Mesodermal cell (in vitro differentiated cells): ENCODE data around the gene SERTAD2.
A peak's percentile ranks its signal among the peaks of the same experiment; 100 is the strongest.

Experiments used
- H3K27ac ChIP-seq: 2 replicates; pipeline ENCODE4 v1.7.0; 2013; ENCODE audit warnings: mild to moderate bottlenecking, low read depth, low read length, moderate library complexity; ENCODE audit not compliant: severe bottlenecking
- H3K36me3 ChIP-seq: 2 replicates; pipeline ENCODE4 v1.7.1; 2013; ENCODE audit warnings: mild to moderate bottlenecking, low read length, moderate library complexity; ENCODE audit not compliant: control insufficient read depth, insufficient read depth
- H3K4me1 ChIP-seq: one replicate; pipeline ENCODE4 v1.7.1; 2013; ENCODE audit warnings: mild to moderate bottlenecking, low read length; ENCODE audit not compliant: insufficient read depth, control insufficient read depth, poor library complexity, severe bottlenecking
- H3K4me3 ChIP-seq: 2 replicates; pipeline ENCODE4 v1.7.0; 2013; ENCODE audit warnings: low read length, control low read depth, mild to moderate bottlenecking; ENCODE audit not compliant: insufficient read depth, poor library complexity, severe bottlenecking; ENCODE audit errors: extremely low read depth
- H3K9me3 ChIP-seq: 2 replicates; pipeline ENCODE4 v1.7.1; 2013; ENCODE audit warnings: mild to moderate bottlenecking, low read length, moderate library complexity; ENCODE audit not compliant: control insufficient read depth
- WGBS, 2 experiments: methylation state at CpG; one replicate each; pipeline ENCODE4 v1.1.5; 2013; ENCODE audit warnings: missing lambda C conversion rate in 2 of 2; ENCODE audit not compliant: insufficient coverage in 2 of 2; 5-methylcytosine and 5-hydroxymethylcytosine counted together

SERTAD2 gene

DNA sequence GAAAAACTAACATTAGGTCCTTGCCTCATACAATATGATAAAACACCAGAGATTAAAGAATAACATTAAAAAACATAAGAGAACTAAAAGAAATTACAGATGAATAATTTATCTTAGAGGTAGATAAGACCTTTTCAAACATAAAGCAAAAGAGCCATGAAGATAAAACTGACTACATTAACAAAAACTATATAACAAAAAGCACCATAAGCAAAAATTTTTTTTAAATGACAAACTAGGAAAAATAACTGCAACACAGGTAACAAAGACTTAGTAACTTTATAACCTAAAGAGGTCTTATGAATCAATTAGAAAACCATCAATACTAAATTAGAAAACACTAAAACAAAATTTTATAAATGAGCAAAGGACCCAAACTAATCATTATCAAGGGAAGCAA lies 16.3 kb upstream of the SERTAD2 start:
- no peak overlapping the region for H3K4me3 ChIP-seq
- H3K27ac ChIP-seq: no peak overlapping the region
- no peaks in the 10 kb centered on the region for H3K36me3 ChIP-seq
- no peaks in the 10 kb centered on the region for H3K9me3 ChIP-seq
- H3K4me1 ChIP-seq: peaks cover 20% of the 10 kb centered on the region

DNA sequence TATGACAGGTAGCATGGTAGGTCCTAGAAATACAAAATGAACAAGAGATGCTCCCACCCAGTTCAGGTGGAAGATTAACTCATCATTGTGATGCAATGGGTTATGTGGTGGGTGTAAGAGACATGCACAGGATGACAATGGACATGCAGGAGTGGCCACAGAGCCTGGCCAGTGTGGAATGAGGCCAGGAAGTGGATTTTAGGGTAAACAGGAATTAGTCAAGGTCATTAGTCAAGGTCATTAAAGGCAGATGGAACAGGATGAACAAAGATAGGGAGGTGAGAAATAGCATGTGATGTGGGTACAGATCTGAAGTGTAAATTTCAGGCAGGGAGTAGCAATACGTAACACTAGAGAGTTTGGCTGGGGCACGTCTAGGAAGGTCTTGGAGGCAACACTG lies 15.6 kb upstream of the SERTAD2 start:
- H3K9me3 ChIP-seq: no peaks in the 10 kb centered on the region
- no peak overlapping the region for H3K4me3 ChIP-seq
- 67 to 86% methylated on average over 1 of the region's 2 CpGs for WGBS, 2 experiments
- no peaks in the 10 kb centered on the region for H3K36me3 ChIP-seq
- H3K4me1 ChIP-seq: peaks cover 20% of the 10 kb centered on the region
- H3K27ac ChIP-seq: no peak overlapping the region

DNA sequence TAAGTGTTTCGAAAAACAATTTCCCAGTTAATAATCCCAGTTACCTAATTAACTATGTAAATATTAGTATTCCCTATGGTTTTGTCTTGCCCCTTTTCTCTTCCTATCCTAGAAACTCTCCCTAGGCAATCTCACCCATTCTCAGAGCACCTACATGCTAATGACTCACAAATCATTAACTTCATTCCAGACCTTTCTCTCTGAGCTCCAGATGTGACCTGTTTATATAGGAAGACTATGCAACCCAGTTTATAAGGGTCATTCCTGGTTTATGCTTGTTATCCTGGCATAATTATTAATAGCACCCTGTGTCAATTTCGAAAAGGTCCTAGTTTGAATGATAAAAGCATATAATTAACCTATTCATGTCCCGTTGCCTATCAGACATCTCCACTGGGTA lies 14.8 kb upstream of the SERTAD2 start:
- no peak overlapping the region for H3K27ac ChIP-seq
- 91 to 100% methylated on average over 1 to 2 of the region's 3 CpGs for WGBS, 2 experiments
- peaks cover 20% of the 10 kb centered on the region for H3K4me1 ChIP-seq
- no peaks in the 10 kb centered on the region for H3K36me3 ChIP-seq
- no peak overlapping the region for H3K4me3 ChIP-seq
- no peaks in the 10 kb centered on the region for H3K9me3 ChIP-seq

DNA sequence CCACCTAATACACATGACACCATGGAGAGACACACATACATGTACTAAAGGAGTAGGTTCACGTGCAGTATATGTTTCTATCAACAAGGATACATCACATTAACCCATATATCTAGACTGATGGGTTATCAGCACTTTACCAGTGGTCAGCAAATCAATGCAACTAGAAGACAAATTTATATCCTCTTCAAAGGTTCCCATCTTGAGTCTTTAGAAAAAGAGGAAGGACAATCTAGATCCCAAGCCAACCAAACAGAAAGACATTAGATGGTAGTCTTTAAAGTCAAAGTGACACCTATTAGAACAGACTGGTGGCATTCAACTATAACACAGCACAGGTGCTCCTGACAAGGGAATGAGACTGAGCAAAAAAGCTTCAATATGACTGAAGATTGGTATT lies 13.8 kb upstream of the SERTAD2 start:
- no peak overlapping the region for H3K4me3 ChIP-seq
- 100% methylated on average over 1 of the region's 1 CpG; no CpG with 5 or more reads in 1 of the 2 experiments for WGBS, 2 experiments

DNA sequence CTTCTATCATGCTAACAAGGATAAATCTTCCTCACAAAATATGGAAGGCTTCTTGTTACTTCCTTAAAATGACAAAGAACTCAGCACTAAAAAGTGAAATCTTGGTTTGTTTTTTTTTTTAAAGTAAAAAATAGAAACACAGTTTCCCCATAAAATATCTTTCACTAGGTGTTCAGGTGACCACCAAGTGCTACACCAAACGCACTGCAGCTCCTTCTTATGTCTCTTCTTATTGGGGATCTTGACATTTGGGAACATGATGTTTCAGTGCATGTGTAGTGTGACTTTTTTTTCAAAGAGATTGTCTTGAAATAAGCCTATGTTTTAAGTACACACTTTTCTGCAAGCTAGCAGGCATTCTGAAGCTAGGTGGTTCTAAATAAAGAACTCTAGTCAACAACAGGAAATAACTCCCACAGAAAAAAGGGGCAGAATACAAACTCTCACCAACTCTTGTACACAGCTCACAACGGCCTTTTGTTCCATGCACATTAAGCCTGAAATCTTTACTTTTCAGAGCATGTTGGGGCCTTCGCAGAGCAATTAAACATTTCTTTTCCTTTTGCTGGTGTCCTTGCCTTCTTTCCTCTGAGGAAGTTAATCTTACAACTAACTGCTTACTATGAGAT lies 13.2 kb upstream of the SERTAD2 start:
- WGBS, 2 experiments: 61 to 73% methylated on average over 2 of the region's 3 CpGs
- peak overlapping the region; percentile 74 for H3K27ac ChIP-seq
- H3K4me1 ChIP-seq: peaks cover 20% of the 10 kb centered on the region

More for the DNA sequence above, 13.8 kb upstream of the SERTAD2 start:
- H3K9me3 ChIP-seq: no peaks in the 10 kb centered on the region
- H3K4me1 ChIP-seq: peaks cover 20% of the 10 kb centered on the region
- H3K36me3 ChIP-seq: no peaks in the 10 kb centered on the region
- H3K27ac ChIP-seq: peak overlapping the region; percentile 74

GRCh38 chr2:64665709-64666108 lies 12.0 kb upstream of the SERTAD2 start:
- Histone ChIP-seq H3K9me3 (no peaks in the 10 kb centered on the region), H3K4me3 (no peak overlapping the region), H3K4me1 (peaks cover 23% of the 10 kb centered on the region), H3K27ac (no peak overlapping the region), H3K36me3 (no peaks in the 10 kb centered on the region)
- 94 to 98% methylated on average over 3 to 6 of the region's 8 CpGs for WGBS, 2 experiments

More for the DNA sequence above, 13.2 kb upstream of the SERTAD2 start:
- H3K9me3 ChIP-seq: no peaks in the 10 kb centered on the region
- H3K4me3 ChIP-seq: no peak overlapping the region
- H3K36me3 ChIP-seq: no peaks in the 10 kb centered on the region

DNA sequence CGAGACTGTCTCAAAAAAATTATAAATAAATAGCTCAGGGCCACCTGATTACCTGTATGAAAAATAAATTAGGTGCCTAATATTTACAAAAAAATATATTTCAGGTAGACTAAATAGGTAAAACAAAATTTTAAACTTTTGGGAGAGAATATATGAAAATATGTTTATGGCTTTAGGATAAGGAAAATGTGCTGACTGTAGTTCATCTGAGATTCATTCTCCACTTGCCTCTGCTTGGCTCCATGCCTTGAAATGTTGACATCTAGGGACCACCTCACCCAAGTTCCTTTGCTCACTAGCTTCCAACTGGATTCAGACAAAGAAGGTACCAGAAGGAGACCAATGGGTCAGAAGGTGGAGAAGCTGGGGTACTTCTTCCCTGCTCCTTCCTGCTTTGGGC lies 9.7 kb upstream of the SERTAD2 start:
- Histone ChIP-seq H3K27ac (no peak overlapping the region), H3K9me3 (no peaks in the 10 kb centered on the region), H3K4me3 (no peak overlapping the region), H3K4me1 (peaks cover 23% of the 10 kb centered on the region), H3K36me3 (no peaks in the 10 kb centered on the region)
- WGBS, 2 experiments: no CpG with 5 or more reads among the region's 1 CpG

GRCh38 chr2:64661741-64662169 lies 8.0 kb upstream of the SERTAD2 start:
- no peak overlapping the region for H3K27ac ChIP-seq
- H3K4me1 ChIP-seq: peaks cover 11% of the 10 kb centered on the region
- WGBS, 2 experiments: no CpG with 5 or more reads among the region's 2 CpGs

GRCh38 chr2:64659252-64659651 lies 5.5 kb upstream of the SERTAD2 start:
- WGBS, 2 experiments: 90 to 100% methylated on average over 1 to 2 of the region's 2 CpGs
- Histone ChIP-seq H3K4me1 (peaks cover 14% of the 10 kb centered on the region), H3K27ac (no peak overlapping the region)

More at GRCh38 chr2:64661741-64662169, 8.0 kb upstream of the SERTAD2 start:
- no peaks in the 10 kb centered on the region for H3K9me3 ChIP-seq
- H3K4me3 ChIP-seq: no peak overlapping the region
- no peaks in the 10 kb centered on the region for H3K36me3 ChIP-seq

GRCh38 chr2:64658269-64658668 lies 4.6 kb upstream of the SERTAD2 start:
- peaks cover 14% of the 10 kb centered on the region for H3K4me1 ChIP-seq
- H3K27ac ChIP-seq: no peak overlapping the region
- no peaks in the 10 kb centered on the region for H3K9me3 ChIP-seq
- no peaks in the 10 kb centered on the region for H3K36me3 ChIP-seq
- 88 to 91% methylated on average over 4 to 6 of the region's 6 CpGs for WGBS, 2 experiments
- no peak overlapping the region for H3K4me3 ChIP-seq

More at GRCh38 chr2:64659252-64659651, 5.5 kb upstream of the SERTAD2 start:
- H3K36me3 ChIP-seq: no peaks in the 10 kb centered on the region
- H3K9me3 ChIP-seq: no peaks in the 10 kb centered on the region
- H3K4me3 ChIP-seq: no peak overlapping the region

- no peaks in the 10 kb centered on the region for H3K9me3 ChIP-seq
- H3K27ac ChIP-seq: no peak overlapping the region
- 90% methylated on average over 1 of the region's 2 CpGs; no CpG with 5 or more reads in 1 of the 2 experiments for WGBS, 2 experiments
- no peak overlapping the region for H3K4me3 ChIP-seq
- no peaks in the 10 kb centered on the region for H3K36me3 ChIP-seq
- H3K4me1 ChIP-seq: peaks cover 14% of the 10 kb centered on the region
These were observed 3.7 kb upstream of the SERTAD2 start for GRCh38 chr2:64657411-64657810.
